ENCODE results near the gene OR3A1.
"Not testable (repeated sequence)": the region's sequence is repeated elsewhere in the genome, so short reads cannot be mapped to it uniquely, and the experiment has no call there.

OR3A1 gene

GRCh38 chr17:3244841-3245240 lies 53.3 kb downstream of the OR3A1 start:
- H3K9me3 Mint-ChIP-seq; H3K27me3 Mint-ChIP-seq; H3K4me1 Mint-ChIP-seq (ENCODE audit: low read depth); H3K27ac Mint-ChIP-seq; H3K36me3 Mint-ChIP-seq (ENCODE audit: low read depth); intact Hi-C loops (cut with micrococcal nuclease); H3K4me3 Mint-ChIP-seq: not testable (repeated sequence)

DNA sequence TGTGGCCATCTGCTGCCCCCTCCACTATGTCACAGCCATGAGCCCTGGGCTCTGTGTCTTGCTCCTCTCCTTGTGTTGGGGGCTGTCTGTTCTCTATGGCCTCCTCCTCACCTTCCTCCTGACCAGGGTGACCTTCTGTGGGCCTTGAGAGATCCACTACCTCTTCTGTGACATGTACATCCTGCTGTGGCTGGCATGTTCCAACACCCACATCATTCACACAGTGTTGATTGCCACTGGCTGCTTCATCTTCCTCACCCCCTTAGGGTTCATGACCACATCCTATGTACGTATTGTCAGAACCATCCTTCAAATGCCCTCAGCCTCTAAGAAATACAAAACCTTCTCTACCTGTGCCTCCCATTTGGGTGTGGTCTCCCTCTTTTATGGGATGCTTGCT lies 57.1 kb downstream of the OR3A1 start:
- H3K27ac Mint-ChIP-seq; intact Hi-C loops (cut with micrococcal nuclease); H3K36me3 Mint-ChIP-seq (ENCODE audit: low read depth); H3K4me3 Mint-ChIP-seq; H3K9me3 Mint-ChIP-seq; H3K4me1 Mint-ChIP-seq (ENCODE audit: low read depth); H3K27me3 Mint-ChIP-seq: not testable (repeated sequence)

Measured in dendritic cell treated with granulocyte-macrophage colony-stimulating factor and Interleukin-4, amounts not matched to agents 40 ng/mL and 50 ng/mL, for 4 days (primary cell).